Activated CD4-positive, alpha-beta T cell treated with anti-CD3 and anti-CD28 coated beads for 36 hours (primary cell): Measurements from ENCODE around the gene CIZ1. TPM values are rescaled to one million over a fixed set of nuclear protein-coding genes. Genes with fewer than 3 reads are reported as not detected.

ENCODE experiments used
- ATAC-seq: fragments of 200-7000 bp; cut with Tn5 transposase; one replicate; pipeline ENCODE4 v1.10.0; 2021; ENCODE audit warnings: mild to moderate bottlenecking, moderate library complexity
- CTCF ChIA-PET: fragments of 350-600 bp; sonication (Branson Sonifier 250); formaldehyde crosslinking; loops from one replicate; lab custom pipeline; 2021; ENCODE audit warnings: antibody characterized with exemption; lab: Charles Lee
- POLR2A ChIA-PET: fragments of 350-600 bp; sonication (Branson Sonifier 250); formaldehyde crosslinking; loops from one replicate; lab custom pipeline; 2021; ENCODE audit warnings: antibody characterized with exemption, inconsistent platforms; lab: Charles Lee
- DNase-seq: peaks from one replicate; pipeline ENCODE4 v3.0.0-alpha.2; 2020
- H3K27ac Mint-ChIP-seq: one replicate; pipeline ENCODE4 v1.8.0; 2021; ENCODE audit warnings: mixed read lengths
- H3K27me3 Mint-ChIP-seq: one replicate; pipeline ENCODE4 v1.8.0; 2021; ENCODE audit warnings: mixed read lengths
- H3K36me3 Mint-ChIP-seq: one replicate; pipeline ENCODE4 v1.8.0; 2021; ENCODE audit warnings: low read depth, mixed read lengths
- H3K4me1 Mint-ChIP-seq: one replicate; pipeline ENCODE4 v1.8.0; 2021; ENCODE audit warnings: mixed read lengths
- H3K4me3 Mint-ChIP-seq: one replicate; pipeline ENCODE4 v1.8.0; 2021; ENCODE audit warnings: mild to moderate bottlenecking, moderate library complexity, mixed read lengths
- H3K9me3 Mint-ChIP-seq: one replicate; pipeline ENCODE4 v1.8.0; 2021; ENCODE audit warnings: low read depth, mixed read lengths
- intact Hi-C, 2 experiments: fragments of 100-400 bp; cut with DNase I in 1 of 2; cut with micrococcal nuclease in 1 of 2; formaldehyde crosslinking; loops; one replicate each; pipeline versions ENCODE4 v1.14.2 to v1.15.1; 2022 to 2024; cut with DNase I, micrococcal nuclease
- total RNA-seq, 2 experiments: library from RNA; stranded (reverse); gene quantifications; one replicate each; pipeline ENCODE4 v1.2.3, GENCODE V29; 2021

Gene CIZ1
- total RNA-seq, 2 experiments from 2014 or later: 79.5 to 110 TPM

- POLR2A ChIA-PET: no interaction called here
- peak within 1 kb of the TSS; percentile 66 for H3K27ac Mint-ChIP-seq
- intact Hi-C loops: loop anchor here (1.0 kb wide), 8 partner anchors 12 to 137 kb away; partner anchors contain the start of genes BBLN (in 1 of the 2), CIZ1 (in 1 of the 2), COQ4 (in 1 of the 2) and GOLGA2 (in 1 of the 2)
Measured at GRCh38 chr9:128203024-128203706, 11.8 kb upstream of the CIZ1 start, which contains the start of gene DNM1. Gene DNM1, plus strand, starts transcription at chr9:128203379. Its CDS starts 92 bp downstream, at chr9:128203471.

GRCh38 chr9:128202648-128203023 is 11.3 kb upstream of the CIZ1 start:
- no peaks in the 10 kb centered on the region for H3K9me3 Mint-ChIP-seq
- H3K36me3 Mint-ChIP-seq: no peaks in the 10 kb centered on the region
- ATAC-seq: no peak
- DNase-seq: no peak
- POLR2A ChIA-PET: no interaction called here
- intact Hi-C loops: loop anchor here (1.0 kb wide), 8 partner anchors 11 to 138 kb away; partner anchors contain the start of genes BBLN (in 1 of the 2), CIZ1 (in 1 of the 2), COQ4 (in 1 of the 2) and GOLGA2 (in 1 of the 2)
- peak overlapping the region; percentile 39 for H3K4me3 Mint-ChIP-seq
- CTCF ChIA-PET: interaction anchor here (0.6 kb wide), 1 partner anchor 45 kb away, joined by 3 read pairs; no protein-coding TSS in a partner anchor
- H3K27me3 Mint-ChIP-seq: peaks cover 11% of the 10 kb centered on the region
- H3K4me1 Mint-ChIP-seq: peaks cover 12% of the 10 kb centered on the region
- peak overlapping the region; percentile 66 for H3K27ac Mint-ChIP-seq

More at GRCh38 chr9:128203024-128203706, 11.8 kb upstream of the CIZ1 start, which contains the start of gene DNM1:
- Mint-ChIP-seq H3K9me3 (no peaks in the 10 kb centered on the region), H3K4me3 (peak within 1 kb of the TSS; percentile 39), H3K36me3 (no peaks in the 10 kb centered on the region), H3K27me3 (peaks cover 11% of the 10 kb centered on the region), H3K4me1 (peaks cover 12% of the 10 kb centered on the region)
- CTCF ChIA-PET: interaction anchor here (0.7 to 0.9 kb wide), 4 partner anchors 13 to 678 kb away, joined by 3 to 4 read pairs (median 3); no protein-coding TSS in a partner anchor
- ATAC-seq (peak; percentile 95), DNase-seq (peak; percentile 83)

- H3K27me3 Mint-ChIP-seq: peaks cover 11% of the 10 kb centered on the region
- intact Hi-C loops: no loop called here
- H3K36me3 Mint-ChIP-seq: no peaks in the 10 kb centered on the region
- ChIA-PET CTCF (interaction anchor here (0.6 to 1.6 kb wide), 4 partner anchors 11 to 44 kb away, joined by 3 to 7 read pairs (median 6); no protein-coding TSS in a partner anchor), POLR2A (interaction anchor here (0.7 kb wide), 1 partner anchor 51 kb away, joined by 3 read pairs; no protein-coding TSS in a partner anchor)
- ATAC-seq (no peak), DNase-seq (no peak)
- H3K9me3 Mint-ChIP-seq: no peaks in the 10 kb centered on the region
- peaks cover 12% of the 10 kb centered on the region for H3K4me1 Mint-ChIP-seq
- H3K4me3 Mint-ChIP-seq: no peak overlapping the region
- H3K27ac Mint-ChIP-seq: no peak overlapping the region
Measured at GRCh38 chr9:128201441-128202369, 10.3 kb upstream of the CIZ1 start.

- DNase-seq: no peak
- Mint-ChIP-seq H3K27ac (no peak overlapping the region), H3K36me3 (peaks cover 12% of the 10 kb centered on the region), H3K27me3 (no peaks in the 10 kb centered on the region), H3K4me3 (peak overlapping the region; percentile 49), H3K9me3 (no peaks in the 10 kb centered on the region), H3K4me1 (peaks cover 21% of the 10 kb centered on the region)
- ChIA-PET CTCF (interaction anchor here (0.6 to 1.6 kb wide), 3 partner anchors 19 to 561 kb away, joined by 3 to 6 read pairs (median 4); no protein-coding TSS in a partner anchor), POLR2A (no interaction called here)
- no peak for ATAC-seq
- intact Hi-C loops: loop anchor here in 1 of 2 experiments (5.0 kb wide), 1 partner anchor 129 kb away; the partner anchor contains the start of genes COQ4 and TRUB2
Measured at GRCh38 chr9:128193469-128194096, 2.2 kb upstream of the CIZ1 start.

GRCh38 chr9:128192601-128193371 is 1.4 kb upstream of the CIZ1 start:
- peak overlapping the region; percentile 49 for H3K4me3 Mint-ChIP-seq
- intact Hi-C loops: loop anchor here in 1 of 2 experiments (5.0 kb wide), 1 partner anchor 130 kb away; the partner anchor contains the start of genes COQ4 and TRUB2
- H3K27ac Mint-ChIP-seq: no peak overlapping the region
- no peaks in the 10 kb centered on the region for H3K9me3 Mint-ChIP-seq
- DNase-seq (peak; percentile 77), ATAC-seq (peak; percentile 70)
- H3K4me1 Mint-ChIP-seq: peaks cover 27% of the 10 kb centered on the region
- ChIA-PET CTCF (interaction anchor here (0.6 to 1.6 kb wide), 5 partner anchors 18 to 1432 kb away, joined by 3 to 6 read pairs (median 3); no protein-coding TSS in a partner anchor), POLR2A (no interaction called here)
- peaks cover 16% of the 10 kb centered on the region for H3K36me3 Mint-ChIP-seq
- H3K27me3 Mint-ChIP-seq: no peaks in the 10 kb centered on the region

- peak; percentile 24 for DNase-seq
Measured at GRCh38 chr9:128190516-128191405, 611 bp downstream of the CIZ1 start.

GRCh38 chr9:128190013-128190412 is 1.4 kb downstream of the CIZ1 start:
- ATAC-seq: peak; percentile 13

More at GRCh38 chr9:128190516-128191405, 611 bp downstream of the CIZ1 start:
- H3K4me3 Mint-ChIP-seq: peak overlapping the region; percentile 87
- CTCF ChIA-PET: interaction anchor here (0.6 to 1.5 kb wide), 9 partner anchors 11 to 651 kb away, joined by 3 to 7 read pairs (median 3); partner anchors contain the start of gene PKN3
- intact Hi-C loops: loop anchor here (1.0 to 5.0 kb wide), 6 partner anchors 13 to 151 kb away; partner anchors contain the start of genes BBLN (in 1 of the 2), COQ4 (in 1 of the 2), DNM1 (in 1 of the 2) and TRUB2 (in 1 of the 2)
- H3K9me3 Mint-ChIP-seq: no peaks in the 10 kb centered on the region
- POLR2A ChIA-PET: interaction anchor here (0.6 kb wide), 2 partner anchors 86 to 1435 kb away, joined by 3 read pairs; partner anchors contain the start of gene NTMT1
- peaks cover 23% of the 10 kb centered on the region for H3K36me3 Mint-ChIP-seq
- peak; percentile 41 for ATAC-seq
- H3K27me3 Mint-ChIP-seq: no peaks in the 10 kb centered on the region
- peaks cover 28% of the 10 kb centered on the region for H3K4me1 Mint-ChIP-seq
- peak overlapping the region; percentile 85 for H3K27ac Mint-ChIP-seq

GRCh38 chr9:128188209-128188608 is 3.2 kb downstream of the CIZ1 start:
- Mint-ChIP-seq H3K9me3 (no peaks in the 10 kb centered on the region), H3K36me3 (peaks cover 28% of the 10 kb centered on the region), H3K4me3 (no peak overlapping the region), H3K27ac (no peak overlapping the region), H3K4me1 (peaks cover 35% of the 10 kb centered on the region), H3K27me3 (no peaks in the 10 kb centered on the region)
- ATAC-seq (no peak), DNase-seq (no peak)
- intact Hi-C loops: no loop called here
- POLR2A ChIA-PET: no interaction called here
- CTCF ChIA-PET: interaction anchor here (0.7 to 1.8 kb wide), 3 partner anchors 13 to 381 kb away, joined by 3 read pairs; no protein-coding TSS in a partner anchor

More at GRCh38 chr9:128190013-128190412, 1.4 kb downstream of the CIZ1 start:
- H3K9me3 Mint-ChIP-seq: no peaks in the 10 kb centered on the region
- H3K27ac Mint-ChIP-seq: peak overlapping the region; percentile 5
- H3K36me3 Mint-ChIP-seq: peaks cover 28% of the 10 kb centered on the region
- peak overlapping the region; percentile 87 for H3K4me3 Mint-ChIP-seq
- no peaks in the 10 kb centered on the region for H3K27me3 Mint-ChIP-seq
- ChIA-PET CTCF (interaction anchor here (0.6 to 1.5 kb wide), 6 partner anchors 11 to 604 kb away, joined by 3 to 7 read pairs (median 4); partner anchors contain the start of gene BBLN), POLR2A (interaction anchor here (0.6 kb wide), 1 partner anchor 17 kb away, joined by 3 read pairs; no protein-coding TSS in a partner anchor)
- intact Hi-C loops: loop anchor here (2.0 to 5.0 kb wide), 2 partner anchors 61 to 132 kb away; partner anchors contain the start of genes COQ4 (in 1 of the 2) and TRUB2 (in 1 of the 2)
- H3K4me1 Mint-ChIP-seq: peaks cover 28% of the 10 kb centered on the region
- DNase-seq: no peak

GRCh38 chr9:128187361-128187760 is 4.0 kb downstream of the CIZ1 start:
- peaks cover 33% of the 10 kb centered on the region for H3K36me3 Mint-ChIP-seq
- ATAC-seq: no peak
- H3K9me3 Mint-ChIP-seq: no peaks in the 10 kb centered on the region
- ChIA-PET CTCF (interaction anchor here (0.6 to 1.8 kb wide), 6 partner anchors 12 to 381 kb away, joined by 3 to 6 read pairs (median 4); no protein-coding TSS in a partner anchor), POLR2A (no interaction called here)
- no peaks in the 10 kb centered on the region for H3K27me3 Mint-ChIP-seq
- H3K27ac Mint-ChIP-seq: no peak overlapping the region
- DNase-seq: no peak
- peaks cover 29% of the 10 kb centered on the region for H3K4me1 Mint-ChIP-seq
- intact Hi-C loops: no loop called here
- no peak overlapping the region for H3K4me3 Mint-ChIP-seq
